Dermis microvascular lymphatic vessel endothelial cell (primary cell): ENCODE data around the gene ICAM4. TPM values are rescaled to one million over a fixed set of nuclear protein-coding genes. Genes with fewer than 3 reads are reported as not detected.

Source experiments
- total RNA-seq: library from RNA; depleted of rRNA; stranded (reverse); fragments of >200 nt; gene quantifications from 2 replicates; pipeline ENCODE4 v1.2.1, GENCODE V29; 2014

Gene ICAM4
- total RNA-seq, 1 donor from 2014 or later: 0.26 TPM

Other genes starting within 250 kb of the ICAM4 start
- 14.0 and 22.5 TPM in 2 replicates for gene SHFL, start 200.6 kb upstream of the ICAM4 start, total RNA-seq
- gene ANGPTL6, start 184.3 kb upstream of the ICAM4 start, total RNA-seq: 0.13 and 0.25 TPM in 2 replicates
- 16.3 and 20.4 TPM in 2 replicates for gene PPAN, start 180.6 kb upstream of the ICAM4 start, total RNA-seq
- 1.5 and 2.4 TPM in 2 replicates for gene P2RY11, start 175.3 kb upstream of the ICAM4 start, total RNA-seq
- gene EIF3G, start 167.1 kb upstream of the ICAM4 start, total RNA-seq: 244 and 260 TPM in 2 replicates
- 21.0 and 22.7 TPM in 2 replicates for gene DNMT1, start 92.0 kb upstream of the ICAM4 start, total RNA-seq
- 0.39 and 0.76 TPM in 2 replicates for gene S1PR2, start 55.6 kb upstream of the ICAM4 start, total RNA-seq
- 17.1 and 20.7 TPM in 2 replicates for gene MRPL4, start 34.7 kb upstream of the ICAM4 start, total RNA-seq
- gene ICAM1, start 15.8 kb upstream of the ICAM4 start, total RNA-seq: 5.8 and 7.8 TPM in 2 replicates
- gene ICAM5, start 3.0 kb downstream of the ICAM4 start, total RNA-seq: under 0.01 TPM in 1 of 2 replicates, not detected in the other
- 0.13 and 0.38 TPM in 2 replicates for gene ZGLP1, start 22.9 kb downstream of the ICAM4 start, total RNA-seq
- gene FDX2, start 29.1 kb downstream of the ICAM4 start, total RNA-seq: 14.6 and 15.4 TPM in 2 replicates
- gene RAVER1, start 46.6 kb downstream of the ICAM4 start, total RNA-seq: 5.4 and 8.3 TPM in 2 replicates
- gene ICAM3, start 52.7 kb downstream of the ICAM4 start, total RNA-seq: 6.2 and 8.7 TPM in 2 replicates
- 57.0 and 66.2 TPM in 2 replicates for gene TYK2, start 93.6 kb downstream of the ICAM4 start, total RNA-seq
- gene CDC37, start 116.6 kb downstream of the ICAM4 start, total RNA-seq: 219 and 250 TPM in 2 replicates
- 1.3 and 3.7 TPM in 2 replicates for gene PDE4A, start 133.6 kb downstream of the ICAM4 start, total RNA-seq
- 72.1 and 95.3 TPM in 2 replicates for gene KEAP1, start 216.4 kb downstream of the ICAM4 start, total RNA-seq
- gene S1PR5, start 230.5 kb downstream of the ICAM4 start, total RNA-seq: 0.13 TPM in 1 of 2 replicates, not detected in the other